Stimulated activated CD8-positive, alpha-beta memory T cell treated with anti-CD3 and anti-CD28 coated beads, Interleukin-7, amount 100 ng/mL, for 4 hours (primary cell): ENCODE results near the gene SLC35E2B.

Experiments
- DNase-seq, 2 donors: peaks; one replicate each; pipeline ENCODE4 v3.0.0-alpha.2; 2020; ENCODE audit warnings: low read depth in 2 of 2

The SLC35E2B gene

GRCh38 chr1:1624443-1625403 lies 67.9 kb downstream of the SLC35E2B start:
- no peak for DNase-seq

GRCh38 chr1:1623631-1624442 lies 68.8 kb downstream of the SLC35E2B start:
- no peak for DNase-seq

GRCh38 chr1:1623181-1623630 lies 69.4 kb downstream of the SLC35E2B start:
- DNase-seq: no peak

- no peak for DNase-seq
These were observed 69.9 kb downstream of the SLC35E2B start for GRCh38 chr1:1622788-1623094.

GRCh38 chr1:1622010-1622787 lies 70.4 kb downstream of the SLC35E2B start:
- DNase-seq: no peak

GRCh38 chr1:1621173-1622009 lies 71.2 kb downstream of the SLC35E2B start:
- no peak for DNase-seq

GRCh38 chr1:1620433-1621139 lies 72.0 kb downstream of the SLC35E2B start:
- DNase-seq: no peak

- no peak for DNase-seq
These were observed 72.7 kb downstream of the SLC35E2B start for GRCh38 chr1:1619917-1620361.

- DNase-seq: no peak
These were observed 74.1 kb downstream of the SLC35E2B start for GRCh38 chr1:1618396-1619068.

GRCh38 chr1:1617925-1618324 lies 74.7 kb downstream of the SLC35E2B start:
- no peak for DNase-seq

GRCh38 chr1:1617516-1617915 lies 75.1 kb downstream of the SLC35E2B start:
- no peak for DNase-seq

- DNase-seq: no peak
These were observed 75.8 kb downstream of the SLC35E2B start for GRCh38 chr1:1616838-1617237.

GRCh38 chr1:1616045-1616790 lies 76.4 kb downstream of the SLC35E2B start:
- DNase-seq: no peak

GRCh38 chr1:1615256-1616044 lies 77.1 kb downstream of the SLC35E2B start, which contains the start of gene MIB2:
Gene MIB2, plus strand, starts transcription at chr1:1615500. Its CDS starts 7,953 bp downstream, at chr1:1623453.
- DNase-seq: peak; percentile 92 to 97

GRCh38 chr1:1614954-1615255 lies 77.7 kb downstream of the SLC35E2B start:
- no peak for DNase-seq

- DNase-seq: peak; percentile 44 to 49
These were observed 78.2 kb downstream of the SLC35E2B start for GRCh38 chr1:1614204-1614953.

GRCh38 chr1:1613509-1614082 lies 79.0 kb downstream of the SLC35E2B start:
- DNase-seq: no peak
